NOMO-1 treated with DMSO at 0.1 percent for 48 hours (cell line): ENCODE data around the gene S100B.

Source experiments
- DNase-seq: peaks from one replicate; lab custom pipeline; 2025; ENCODE audit not compliant: unreplicated experiment; lab: John Stamatoyannopoulos, UW

S100B gene

DNA sequence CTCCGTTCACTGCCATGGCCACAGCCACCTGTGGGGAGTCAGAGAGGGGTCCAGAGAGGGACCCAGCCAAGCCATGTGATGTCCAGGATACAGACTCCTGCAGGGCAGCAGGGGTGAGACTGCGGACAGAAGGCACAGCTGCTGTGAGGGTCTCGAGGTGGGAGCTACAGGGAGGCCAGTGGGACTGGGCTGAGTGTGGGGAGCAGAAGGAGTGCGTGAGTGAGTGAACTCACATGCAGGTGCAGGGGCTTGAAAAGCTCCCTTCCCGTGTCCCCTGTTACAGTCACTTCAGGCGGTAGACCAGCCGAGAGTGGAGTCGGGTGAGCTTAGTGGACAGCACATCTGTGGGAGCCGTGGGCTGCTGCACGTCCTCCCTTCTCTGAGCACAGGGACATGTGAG, 42.4 kb downstream of the S100B start:
- DNase-seq, result no peak

DNA sequence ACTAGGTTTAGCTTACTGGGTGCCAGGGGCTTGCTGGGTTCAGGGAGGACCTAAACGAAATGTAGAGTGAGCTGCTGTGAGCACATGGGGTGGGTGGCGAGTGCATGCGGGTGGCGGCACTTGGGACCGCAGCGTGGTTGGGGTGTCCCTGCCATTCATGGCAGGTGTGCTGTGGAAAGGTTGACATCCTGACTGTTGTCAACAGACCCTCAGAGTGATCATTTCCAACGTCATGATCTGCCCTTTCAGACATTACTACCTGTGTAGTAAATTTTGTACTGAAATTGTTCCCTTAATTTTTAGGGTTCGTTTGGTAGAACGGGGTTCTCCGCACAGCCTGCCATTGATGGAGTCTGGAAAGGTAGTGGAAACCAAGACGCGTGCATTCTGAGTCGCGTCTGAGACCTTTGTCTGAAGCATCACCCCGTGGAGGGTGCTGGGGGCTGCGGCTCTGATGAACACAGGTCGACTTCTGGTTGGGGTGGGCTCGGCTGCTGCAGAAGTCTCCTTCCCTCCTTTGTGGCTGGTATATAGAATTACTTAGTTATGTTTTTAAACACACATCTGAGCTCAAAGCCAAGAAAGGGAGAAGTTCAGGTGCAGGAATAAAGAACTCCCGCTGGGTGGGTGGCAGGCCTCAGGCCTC, 43.3 kb downstream of the S100B start:
- no peak for DNase-seq

GRCh38 chr21:46560568-46561444, 44.1 kb downstream of the S100B start:
- DNase-seq, result no peak

GRCh38 chr21:46559291-46559983, 45.4 kb downstream of the S100B start:
- no peak for DNase-seq

GRCh38 chr21:46557919-46558392, 46.9 kb downstream of the S100B start:
- no peak for DNase-seq

DNA sequence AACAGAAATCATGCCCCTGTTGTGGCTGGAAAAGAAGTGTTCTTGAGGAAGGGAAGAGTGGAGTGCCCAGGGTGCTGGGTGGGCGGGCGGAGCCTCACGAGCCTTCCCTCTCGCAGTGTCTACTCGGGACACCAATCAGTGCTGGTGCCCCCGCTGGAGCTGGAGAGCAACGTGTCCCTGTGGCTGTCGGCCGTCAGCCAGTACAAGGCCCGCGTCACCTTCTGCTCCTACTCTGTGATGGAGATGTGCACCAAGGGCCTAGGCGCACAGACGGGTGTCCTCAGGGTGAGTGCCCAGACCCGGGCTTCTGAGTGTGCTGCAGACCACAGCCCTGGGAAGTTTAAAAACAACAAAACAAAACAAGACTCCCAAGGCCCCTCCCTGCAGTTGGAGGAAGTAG, 47.4 kb downstream of the S100B start:
- no peak for DNase-seq

- DNase-seq, result no peak
Observed at GRCh38 chr21:46556802-46557201, 48.1 kb downstream of the S100B start.

DNA sequence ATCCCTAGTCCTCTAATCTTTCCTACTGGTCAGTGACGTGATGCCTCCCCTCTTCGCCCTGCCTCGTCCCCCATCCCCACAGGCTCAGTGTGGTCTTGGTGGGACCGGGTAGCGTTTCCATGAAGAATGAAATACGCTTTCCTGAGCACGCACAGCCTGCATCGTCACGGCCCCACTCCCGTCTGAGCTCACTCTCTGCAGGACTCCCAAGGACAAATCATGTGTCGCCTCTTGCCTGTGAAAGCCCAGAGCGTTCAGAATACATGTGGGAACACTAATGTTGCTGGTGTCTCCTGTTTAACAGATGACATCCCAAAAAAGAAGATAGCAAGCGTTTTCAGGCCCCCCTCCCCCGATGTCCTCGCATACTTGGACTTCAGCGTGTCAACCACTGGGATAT, 49.2 kb downstream of the S100B start:
- no peak for DNase-seq

DNA sequence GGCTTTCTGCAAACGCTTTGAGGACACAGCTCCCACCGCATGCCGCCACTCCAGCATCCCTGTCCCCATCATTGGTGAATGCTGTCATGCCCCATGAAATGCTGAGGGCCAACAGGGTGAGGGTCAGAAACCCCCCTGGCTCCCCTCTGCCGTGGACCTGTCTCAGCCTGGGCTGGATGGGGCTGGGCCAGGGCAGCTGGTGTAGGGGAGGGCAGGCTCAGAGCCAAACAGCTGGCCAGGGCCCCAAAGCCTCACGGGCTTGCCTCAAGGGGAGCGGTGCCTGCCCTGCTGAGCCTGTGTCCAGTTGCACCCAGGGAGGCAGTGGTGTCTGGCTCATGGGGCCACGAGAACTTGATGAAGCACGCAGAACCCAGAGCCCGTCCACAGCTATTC, 49.7 kb downstream of the S100B start:
- DNase-seq, result no peak

GRCh38 chr21:46554431-46555224, 50.3 kb downstream of the S100B start:
- no peak for DNase-seq

DNA sequence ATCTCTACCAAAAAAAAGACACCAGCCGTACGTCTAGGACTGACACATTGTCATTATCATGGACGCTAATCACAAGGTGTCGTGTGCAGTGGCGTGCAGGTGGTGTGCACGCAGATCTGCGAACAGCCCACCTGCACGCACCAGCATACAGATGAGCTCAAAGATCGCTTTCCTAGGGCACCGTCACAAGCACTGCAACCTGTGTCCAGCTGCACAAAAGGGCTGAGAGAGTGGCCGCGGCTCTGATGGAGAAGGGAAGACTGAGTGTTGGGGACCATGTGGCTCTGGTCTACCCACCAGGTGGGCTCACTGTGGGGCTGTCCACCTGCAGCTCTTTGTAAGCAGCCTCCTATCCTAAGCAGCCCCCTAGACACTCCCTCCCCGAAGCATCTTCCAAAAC, 50.9 kb downstream of the S100B start:
- DNase-seq, result no peak

DNA sequence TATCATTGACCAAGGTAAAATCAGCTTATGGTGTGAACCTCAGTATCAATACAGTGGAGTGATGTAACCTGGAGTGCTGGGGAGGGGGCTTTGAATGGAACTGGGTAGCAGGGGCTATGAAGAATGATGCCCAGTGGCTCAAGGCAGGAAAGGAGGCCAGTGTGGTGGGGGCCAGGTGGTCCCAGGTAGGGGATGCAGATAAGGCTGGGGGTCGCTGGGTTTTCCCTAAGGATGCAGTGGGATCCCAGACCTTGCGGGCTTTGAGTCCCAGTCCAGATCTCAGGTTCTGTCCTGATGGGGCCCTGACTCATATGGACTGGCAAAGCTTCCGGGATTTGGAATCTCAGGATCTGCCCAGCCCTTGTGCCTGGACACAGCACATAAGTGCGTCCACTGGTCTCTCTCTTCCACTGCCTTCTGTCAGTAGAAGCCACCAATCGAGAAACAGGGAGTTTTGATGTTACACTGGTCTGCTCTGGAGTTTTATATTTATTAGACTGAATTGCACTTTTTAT, 52.0 kb downstream of the S100B start:
- DNase-seq, result no peak

- DNase-seq, result peak; percentile 35
Observed at GRCh38 chr21:46552274-46552673, 52.6 kb downstream of the S100B start.

GRCh38 chr21:46551636-46552241, 53.1 kb downstream of the S100B start:
- DNase-seq, result peak; percentile 44

DNA sequence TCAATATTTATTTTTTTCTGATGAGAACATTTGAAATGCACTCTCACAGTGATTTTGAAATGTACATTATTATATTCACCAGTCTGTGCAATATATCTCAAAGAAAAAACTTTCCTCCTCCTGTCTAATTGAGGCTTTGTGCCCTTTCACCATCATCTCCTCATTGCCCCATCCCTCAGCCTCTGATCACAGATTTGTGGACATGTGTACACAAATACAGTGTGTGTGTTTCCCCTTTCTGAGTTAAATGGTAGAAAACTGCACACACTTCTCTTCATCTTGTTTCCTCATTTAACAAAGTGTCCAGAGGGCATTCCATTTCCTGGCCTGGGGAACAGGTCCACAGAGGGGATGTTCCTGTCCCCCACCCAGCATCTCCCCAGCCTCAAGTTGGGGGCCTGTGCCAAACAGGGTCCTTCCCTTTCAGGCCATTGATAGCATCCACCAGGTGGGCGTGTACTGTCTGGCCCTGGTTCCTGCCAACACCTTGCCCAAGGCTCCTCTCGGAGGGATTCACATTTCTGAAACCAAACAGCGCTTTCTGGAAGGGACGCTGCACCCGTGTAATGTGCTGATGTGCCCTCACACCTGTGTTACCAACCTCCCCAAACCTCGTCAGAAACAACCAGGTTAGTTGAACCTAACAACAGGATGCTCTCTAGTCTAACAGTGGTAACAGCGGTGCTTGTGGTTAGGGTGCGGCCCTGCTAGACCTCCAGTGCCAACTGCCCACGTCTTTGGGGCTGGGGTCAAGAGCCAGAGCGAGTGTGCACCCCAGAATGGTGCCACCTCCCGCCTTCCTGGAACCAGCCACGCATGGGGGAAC, 54.6 kb downstream of the S100B start:
- no peak for DNase-seq

- no peak for DNase-seq
Observed at GRCh38 chr21:46549650-46550049, 55.2 kb downstream of the S100B start.
